HAP-1 (cell line): ENCODE data around the gene TMEM184C.

Experiments used
- DNase-seq, 2 experiments: peaks; one replicate each; pipeline ENCODE4 v3.0.0-alpha.2; 2016 to 2020; ENCODE audit warnings: low spot score in 2 of 2
- H3K27me3 ChIP-seq: fragments of 250-450 bp; sonication (Bioruptor Pico); 2 replicates; pipeline ENCODE4 v1.5.1; 2020; ENCODE audit warnings: low read depth, mild to moderate bottlenecking, moderate library complexity
- H3K36me3 ChIP-seq: fragments of 250-450 bp; sonication (Bioruptor Pico); replicated peaks from 2 replicates; pipeline ENCODE4 v1.5.1; 2020; ENCODE audit warnings: mild to moderate bottlenecking
- H3K4me1 ChIP-seq: fragments of 250-450 bp; sonication (Bioruptor Pico); 2 replicates; pipeline ENCODE4 v1.5.1; 2020; ENCODE audit warnings: mild to moderate bottlenecking
- H3K4me3 ChIP-seq: fragments of 250-450 bp; sonication (Bioruptor Pico); 2 replicates; pipeline ENCODE4 v1.5.1; 2020; ENCODE audit warnings: mild to moderate bottlenecking, moderate library complexity
- H3K9me3 ChIP-seq: fragments of 250-450 bp; sonication (Bioruptor Pico); 2 replicates; pipeline ENCODE4 v1.5.1; 2020; ENCODE audit warnings: mild to moderate bottlenecking, moderate library complexity
- in situ Hi-C: fragments of 300-500 bp; cut with MboI; formaldehyde crosslinking; loops from 3 replicates; pipeline ENCODE4 v1.14.3; 2020; ENCODE audit warnings: low sequenced_read_pairs, inconsistent platforms, mixed read lengths

TMEM184C gene

DNA sequence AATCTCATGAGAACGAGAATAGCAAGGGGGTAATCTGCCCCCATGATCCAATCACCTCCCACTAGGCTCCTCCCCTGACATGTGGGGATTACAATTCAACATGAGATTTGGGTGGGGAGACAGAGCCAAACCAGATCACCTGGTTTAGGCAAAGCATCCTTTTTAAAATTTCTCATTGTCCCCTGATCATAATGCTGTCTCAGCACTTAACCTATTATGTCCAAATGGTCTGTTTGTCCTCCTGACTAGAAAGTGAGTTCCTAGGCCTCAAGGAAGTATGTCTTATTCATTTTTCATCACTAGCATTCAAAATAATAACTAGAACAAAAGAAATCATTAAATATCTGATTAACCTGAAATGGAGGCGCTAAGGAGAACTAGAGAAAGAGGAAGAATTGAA, 74.6 kb downstream of the TMEM184C start:
- no peaks in the 10 kb centered on the region for H3K36me3 ChIP-seq
- H3K9me3 ChIP-seq: no peaks in the 10 kb centered on the region
- no peaks in the 10 kb centered on the region; the same call in 1 of the 2 replicates for H3K27me3 ChIP-seq
- H3K4me1 ChIP-seq: no peaks in the 10 kb centered on the region
- H3K4me3 ChIP-seq: no peak overlapping the region
- in situ Hi-C loops: no loop called here
- DNase-seq: no peak

DNA sequence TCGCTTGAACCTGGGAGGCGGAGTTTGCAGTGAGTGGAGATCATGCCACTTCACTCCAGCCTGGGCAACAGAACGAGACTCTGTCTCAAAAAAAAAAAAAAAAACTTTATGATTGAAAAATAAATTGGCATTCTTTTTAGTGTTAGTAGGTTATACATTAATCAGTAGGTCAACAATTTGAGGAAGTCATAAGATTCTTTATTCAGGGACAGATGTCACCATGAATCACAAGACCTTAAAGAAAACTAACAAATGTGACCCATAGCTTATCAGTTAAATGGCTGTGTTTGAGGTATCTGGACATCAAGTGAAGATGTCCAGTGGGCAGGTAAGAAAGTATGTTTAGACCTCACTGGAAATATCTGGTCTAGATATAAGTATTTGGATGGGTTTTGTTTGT, 76.0 kb downstream of the TMEM184C start:
- Histone ChIP-seq H3K4me1 (no peaks in the 10 kb centered on the region), H3K4me3 (no peak overlapping the region), H3K36me3 (no peaks in the 10 kb centered on the region), H3K9me3 (no peaks in the 10 kb centered on the region), H3K27me3 (no peaks in the 10 kb centered on the region; the same call in 1 of the 2 replicates)
- in situ Hi-C loops: no loop called here
- no peak for DNase-seq

DNA sequence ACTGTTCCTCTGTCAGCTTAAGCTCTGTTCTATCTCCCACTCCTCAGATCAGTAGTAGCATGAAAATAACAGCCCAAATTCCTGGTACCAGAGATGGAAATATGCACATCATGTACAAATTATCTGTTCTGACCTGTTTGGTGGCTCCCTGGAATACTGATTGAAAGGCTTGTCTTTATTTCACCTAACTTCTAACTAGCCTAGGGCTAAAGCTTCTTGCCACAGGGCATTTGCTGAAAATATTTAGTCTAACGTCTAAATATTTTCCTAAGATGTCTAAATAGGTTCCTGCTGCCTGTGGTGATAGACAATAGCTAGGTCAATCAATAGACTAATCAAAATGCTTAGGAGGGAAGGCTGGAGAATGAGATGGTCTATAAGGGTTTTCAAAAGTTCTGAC, 79.7 kb downstream of the TMEM184C start:
- Histone ChIP-seq H3K4me3 (no peak overlapping the region), H3K9me3 (no peaks in the 10 kb centered on the region), H3K4me1 (no peaks in the 10 kb centered on the region), H3K36me3 (no peaks in the 10 kb centered on the region), H3K27me3 (no peaks in the 10 kb centered on the region; the same call in 1 of the 2 replicates)
- DNase-seq: no peak
- in situ Hi-C loops: no loop called here

DNA sequence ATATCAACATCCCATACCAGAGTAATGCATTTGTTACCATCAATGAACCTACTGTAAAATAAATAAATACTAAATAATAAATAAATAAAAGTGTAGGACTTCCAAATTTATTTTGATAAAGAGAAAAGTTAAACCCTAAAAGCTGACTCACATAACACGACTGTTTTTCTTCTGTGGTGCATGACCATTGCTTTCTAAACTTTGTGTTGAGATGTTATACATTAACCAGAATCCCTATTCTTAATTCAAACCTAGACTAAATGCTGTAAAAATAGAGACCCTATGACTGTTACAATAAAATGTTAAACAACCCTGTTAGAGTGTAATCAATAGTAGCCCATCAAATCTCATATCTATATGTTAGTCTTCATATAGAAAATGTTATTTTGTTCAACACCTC, 87.6 kb downstream of the TMEM184C start:
- in situ Hi-C loops: loop anchor here (10.0 kb wide), 1 partner anchor 160 kb away; no protein-coding TSS in a partner anchor
- DNase-seq: no peak

DNA sequence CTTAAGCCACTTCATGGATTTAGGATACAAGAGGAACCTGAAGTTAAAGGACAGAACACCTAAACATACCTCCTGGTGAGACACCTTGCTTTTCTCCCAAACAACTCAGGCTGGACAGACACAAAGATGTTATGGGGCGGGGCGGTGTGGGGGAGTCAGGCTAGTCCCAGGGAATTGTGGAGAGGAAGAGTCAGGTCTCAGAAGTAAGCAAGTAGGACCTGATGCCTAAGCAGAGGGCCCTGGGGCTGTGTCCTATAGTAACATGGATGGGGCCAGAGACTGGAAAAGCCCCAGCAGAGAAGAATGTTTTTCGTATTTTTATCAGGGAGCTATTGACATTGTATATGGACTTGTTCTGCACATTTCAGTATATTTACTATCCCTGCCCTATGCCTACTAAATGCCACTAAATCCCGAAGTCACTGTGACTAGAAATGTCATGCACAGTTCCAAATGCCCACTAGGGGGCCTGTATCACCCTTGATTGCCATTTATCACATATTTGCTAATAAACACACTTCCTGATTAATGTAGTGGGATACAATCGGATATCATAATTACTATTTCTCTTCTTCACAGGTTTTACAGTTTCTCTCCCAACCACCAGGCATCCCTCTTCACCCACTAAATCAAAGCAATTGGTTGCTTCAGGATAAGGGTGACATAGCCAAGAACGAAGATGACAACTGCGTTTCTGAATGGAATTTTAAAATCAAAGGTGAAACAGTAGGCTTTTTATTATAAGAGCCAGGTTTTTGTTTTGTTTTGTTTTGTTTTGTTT, 90.9 kb downstream of the TMEM184C start:
- in situ Hi-C loops: loop anchor here (10.0 kb wide), 1 partner anchor 157 kb away; no protein-coding TSS in a partner anchor
- peak in 1 of 2 experiments; percentile 64 for DNase-seq
- H3K36me3 ChIP-seq: no peaks in the 10 kb centered on the region
- no peaks in the 10 kb centered on the region for H3K27me3 ChIP-seq
- H3K4me3 ChIP-seq: no peak overlapping the region
- no peaks in the 10 kb centered on the region for H3K9me3 ChIP-seq
- peaks cover 1% of the 10 kb centered on the region; the same call in 1 of the 2 replicates for H3K4me1 ChIP-seq

More for the DNA sequence above, 87.6 kb downstream of the TMEM184C start:
- Histone ChIP-seq H3K27me3 (no peaks in the 10 kb centered on the region), H3K36me3 (no peaks in the 10 kb centered on the region), H3K4me3 (no peak overlapping the region), H3K9me3 (no peaks in the 10 kb centered on the region), H3K4me1 (peaks cover 4% of the 10 kb centered on the region; the same call in 1 of the 2 replicates)

DNA sequence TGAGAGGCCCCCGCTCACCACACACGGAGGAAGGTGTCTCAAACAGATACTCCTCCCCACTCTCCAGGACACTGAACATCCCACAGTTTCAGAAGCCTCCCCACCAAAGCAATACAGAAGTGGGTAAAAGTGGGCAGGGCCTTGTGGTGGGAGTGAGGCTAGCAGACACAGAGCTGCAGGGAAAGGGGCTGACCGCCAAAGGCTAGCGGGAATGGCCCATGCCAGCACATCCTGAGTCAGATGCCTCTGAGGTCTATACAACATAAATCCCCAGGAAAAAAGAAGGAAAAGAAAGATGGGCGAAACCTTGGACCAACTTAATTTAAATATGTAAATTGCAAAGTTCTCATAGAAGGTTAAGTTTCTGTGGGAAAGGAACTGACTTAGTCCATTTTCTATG, 92.8 kb downstream of the TMEM184C start:
- no peaks in the 10 kb centered on the region for H3K36me3 ChIP-seq
- no peaks in the 10 kb centered on the region for H3K27me3 ChIP-seq
- no peak overlapping the region for H3K4me3 ChIP-seq
- no peak for DNase-seq
- no peaks in the 10 kb centered on the region for H3K9me3 ChIP-seq
- in situ Hi-C loops: loop anchor here (10.0 kb wide), 1 partner anchor 155 kb away; no protein-coding TSS in a partner anchor
- peaks cover 4% of the 10 kb centered on the region; the same call in 1 of the 2 replicates for H3K4me1 ChIP-seq

DNA sequence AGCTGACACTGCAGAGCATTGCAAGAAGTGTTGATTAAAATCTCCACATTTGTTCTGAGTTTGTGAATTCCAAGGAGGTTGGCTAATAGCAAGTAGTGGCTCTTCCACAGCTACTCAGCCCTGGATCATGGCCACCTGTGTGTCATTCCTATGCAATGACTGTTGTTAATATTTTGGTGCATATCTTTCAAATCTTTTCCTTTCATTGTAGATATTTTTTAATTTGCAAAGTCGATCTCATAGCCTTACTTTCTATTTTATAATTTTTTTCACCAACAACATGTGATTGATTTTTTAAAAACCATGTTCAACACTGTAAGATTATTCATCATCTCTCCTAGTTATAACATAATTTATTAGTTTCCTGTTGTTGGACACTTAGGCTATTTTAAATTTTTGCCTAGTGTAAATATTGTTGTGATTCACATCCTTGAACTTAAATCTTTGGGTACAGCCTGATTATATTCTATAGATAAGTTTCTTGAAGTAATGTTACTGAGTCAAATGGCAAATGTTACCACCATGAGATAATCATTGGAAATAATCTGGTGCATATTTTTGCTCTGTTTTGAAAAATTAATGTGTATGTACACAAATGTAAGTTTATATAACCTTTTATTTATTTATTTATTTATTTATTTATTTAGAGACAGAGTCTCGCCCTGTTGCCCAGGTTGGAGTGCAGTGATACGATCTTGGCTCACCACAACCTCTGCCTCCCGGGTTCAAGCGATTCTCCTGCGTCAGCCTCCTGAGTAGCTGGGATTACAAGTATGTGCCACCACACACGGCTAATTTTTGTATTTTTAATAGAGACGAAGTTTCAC, 97.6 kb downstream of the TMEM184C start:
- DNase-seq: no peak
- H3K9me3 ChIP-seq: no peaks in the 10 kb centered on the region
- H3K4me1 ChIP-seq: peaks cover 6% of the 10 kb centered on the region; the same call in 1 of the 2 replicates
- H3K4me3 ChIP-seq: no peak overlapping the region
- no peaks in the 10 kb centered on the region for H3K27me3 ChIP-seq
- in situ Hi-C loops: no loop called here
- H3K36me3 ChIP-seq: no peaks in the 10 kb centered on the region

DNA sequence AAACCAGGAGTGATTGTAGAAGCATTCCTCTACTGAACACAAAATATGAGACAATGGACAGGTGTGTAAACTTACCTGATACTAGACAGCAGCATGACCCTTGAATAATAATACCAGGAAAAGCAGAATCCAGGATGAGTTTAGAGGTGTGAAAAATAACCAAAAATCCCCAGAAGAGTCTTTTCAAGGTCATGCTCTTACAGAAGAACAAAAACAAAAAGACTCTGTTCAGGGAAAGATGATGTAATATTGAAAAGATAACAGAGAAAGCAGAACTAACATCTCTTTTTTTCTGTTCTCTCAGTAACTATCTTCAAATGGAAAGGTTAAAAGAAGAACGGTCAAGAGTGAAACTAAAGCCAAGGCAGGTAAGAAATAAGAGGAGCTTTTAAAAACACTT, 100.7 kb downstream of the TMEM184C start:
- no peaks in the 10 kb centered on the region for H3K9me3 ChIP-seq
- no peaks in the 10 kb centered on the region for H3K27me3 ChIP-seq
- DNase-seq: no peak
- no peak overlapping the region for H3K4me3 ChIP-seq
- in situ Hi-C loops: no loop called here
- no peaks in the 10 kb centered on the region for H3K36me3 ChIP-seq
- H3K4me1 ChIP-seq: peaks cover 6% of the 10 kb centered on the region; the same call in 1 of the 2 replicates
